GM10847 (cell line): ENCODE measurements around the gene CTH.

Experiments used
- POLR2A ChIP-seq: IDR thresholded peaks from 2 replicates; pipeline ENCODE4 v1.6.1; 2011; ENCODE audit not compliant: insufficient read length; ENCODE audit errors: extremely low read depth

The CTH gene

DNA sequence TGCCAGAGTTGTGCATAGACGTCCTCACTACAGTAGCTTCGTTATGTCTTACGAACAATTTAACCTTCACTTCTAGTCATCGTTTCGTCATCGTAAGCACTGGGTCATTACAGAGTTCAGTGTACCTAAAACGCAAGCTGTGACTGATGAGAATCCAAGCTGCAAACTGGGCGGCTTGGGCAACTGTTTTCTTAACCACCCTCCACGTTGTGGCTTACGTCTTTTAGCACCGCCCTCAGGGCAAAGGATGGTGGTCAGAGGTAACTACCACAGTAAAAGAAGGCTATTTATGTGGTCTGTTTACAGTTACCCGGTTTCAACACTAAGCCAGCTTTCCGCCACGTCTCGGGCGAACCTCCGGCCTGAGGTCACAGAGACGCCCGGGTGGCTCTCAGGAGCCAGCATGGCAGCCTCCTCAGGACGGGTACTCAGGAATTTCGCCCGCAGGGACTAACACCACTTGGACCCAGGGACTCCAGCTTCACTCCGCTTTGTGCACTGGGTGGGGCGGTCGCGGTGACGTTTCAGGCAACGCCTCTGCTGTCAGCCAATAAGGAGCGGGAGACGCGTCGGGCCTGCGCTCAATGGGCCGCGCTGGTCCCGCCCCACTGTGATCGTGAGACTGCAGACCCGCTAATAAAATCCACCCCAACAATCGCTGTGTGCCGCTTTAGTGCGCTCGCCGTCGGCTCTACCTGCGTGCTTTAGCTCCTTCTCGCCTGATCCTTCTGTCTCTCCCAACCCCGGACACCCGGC is at the start of gene CTH:
Gene CTH, plus strand, starts transcription at position 665 of the 756 bp plus-strand sequence. CDS start 148 bp downstream, outside the sequence.
- TF ChIP-seq POLR2A: peak; percentile 87

DNA sequence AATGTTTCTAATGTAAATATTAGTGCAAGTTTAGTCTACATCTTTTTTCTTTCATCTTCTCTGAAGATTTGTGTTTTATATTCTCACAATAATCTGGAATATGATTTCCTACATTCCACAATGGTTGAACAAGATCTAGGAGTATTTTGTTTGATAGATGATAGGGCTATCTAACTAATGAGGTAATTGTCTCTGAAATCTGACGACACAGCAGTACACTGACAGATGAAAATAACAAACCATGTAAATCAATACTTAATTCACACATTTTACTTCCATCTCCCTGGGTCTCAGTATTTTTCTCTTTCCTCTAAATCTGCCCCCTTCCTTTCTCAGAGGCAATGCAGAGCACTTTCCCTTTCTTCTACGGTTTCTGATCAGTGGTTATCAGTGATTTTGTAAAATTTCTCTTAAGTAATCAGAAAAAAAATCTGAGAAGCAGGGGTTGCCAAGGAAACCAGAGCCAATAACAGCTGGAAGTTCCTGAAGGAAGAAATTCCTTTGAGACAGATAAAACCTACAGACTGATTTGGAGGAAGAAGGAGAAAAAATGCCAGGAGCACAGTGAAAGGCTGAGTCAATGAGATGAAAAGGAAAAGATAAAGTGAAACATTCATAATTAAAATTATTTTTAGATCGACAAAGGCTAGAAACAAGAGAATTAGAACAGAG is 49.2 kb upstream of the CTH start:
- TF ChIP-seq POLR2A: no peak

DNA sequence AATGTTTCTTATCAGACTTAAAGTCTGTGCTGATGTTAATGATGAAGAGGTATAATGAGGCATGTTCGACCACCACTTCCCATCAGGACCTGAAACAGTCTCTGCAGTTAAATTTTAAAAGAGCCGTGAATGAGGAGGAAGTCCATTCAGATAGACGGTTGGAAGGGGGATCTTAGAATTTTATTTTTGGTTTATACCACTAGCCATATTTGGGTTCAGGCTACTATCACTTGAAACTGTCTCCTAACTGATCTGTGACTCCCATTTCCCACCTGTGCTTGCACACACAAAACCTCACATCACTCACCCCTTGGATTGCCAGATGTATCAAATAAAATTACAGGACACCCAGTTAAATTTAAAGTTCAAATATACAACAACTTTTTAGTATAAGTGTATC is 46.6 kb upstream of the CTH start:
- TF ChIP-seq POLR2A: no peak

DNA sequence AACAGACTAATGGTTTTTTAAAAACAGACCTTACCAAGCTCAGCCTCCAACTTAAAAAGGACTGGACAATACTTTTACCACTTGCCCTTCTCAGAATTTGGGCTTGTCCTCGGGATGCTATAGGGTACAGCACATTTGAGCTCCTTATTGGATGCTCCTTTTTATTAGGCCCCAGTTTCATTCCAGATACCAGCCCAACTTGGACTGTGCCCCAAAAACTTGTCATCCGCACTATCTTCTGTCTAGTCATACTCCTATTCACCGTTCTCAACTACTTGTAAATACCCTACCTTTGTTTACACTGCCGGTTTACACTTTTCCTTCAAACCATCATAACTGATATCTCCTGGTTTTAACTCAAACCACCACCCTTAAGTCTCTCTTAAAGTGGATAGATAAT is 38.6 kb upstream of the CTH start:
- no peak for TF ChIP-seq POLR2A

DNA sequence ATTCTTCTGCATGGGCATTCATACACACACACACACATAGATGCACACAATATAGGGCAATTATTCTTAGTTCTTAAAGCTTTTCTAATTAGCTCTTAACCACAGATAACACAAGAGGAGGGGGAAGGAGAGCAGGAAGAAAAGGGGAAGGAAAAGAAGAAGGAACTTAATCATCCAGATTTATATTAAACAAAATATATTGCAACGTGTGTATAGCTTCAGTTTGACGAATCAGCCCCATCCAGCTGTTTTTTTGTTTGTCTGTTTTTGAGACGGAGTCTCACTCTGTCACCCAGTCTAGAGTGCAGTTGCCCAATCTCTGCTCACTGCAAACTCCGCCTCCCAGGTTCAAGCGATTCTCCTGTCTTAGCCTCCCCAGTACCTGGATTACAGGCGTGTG is 34.9 kb upstream of the CTH start:
- TF ChIP-seq POLR2A: no peak

DNA sequence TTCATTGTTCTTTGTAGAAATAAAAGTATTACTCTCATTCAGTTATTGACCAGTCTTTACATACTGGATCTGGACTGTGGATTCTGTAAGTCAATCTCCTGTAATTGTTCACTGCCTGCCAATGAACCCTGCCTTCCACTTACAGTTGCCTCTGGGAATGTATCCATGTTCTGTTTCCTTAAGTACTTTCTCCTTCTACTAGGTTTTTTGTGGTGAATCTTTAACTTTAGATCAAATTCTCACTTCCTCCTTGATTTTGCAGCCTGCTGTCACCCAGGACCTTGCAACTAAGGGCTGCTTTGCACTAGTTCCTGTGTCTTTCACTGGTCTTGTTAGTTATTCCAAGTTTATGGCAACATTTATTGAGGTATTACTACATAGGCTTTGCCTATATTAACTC is 28.4 kb upstream of the CTH start:
- no peak for TF ChIP-seq POLR2A

DNA sequence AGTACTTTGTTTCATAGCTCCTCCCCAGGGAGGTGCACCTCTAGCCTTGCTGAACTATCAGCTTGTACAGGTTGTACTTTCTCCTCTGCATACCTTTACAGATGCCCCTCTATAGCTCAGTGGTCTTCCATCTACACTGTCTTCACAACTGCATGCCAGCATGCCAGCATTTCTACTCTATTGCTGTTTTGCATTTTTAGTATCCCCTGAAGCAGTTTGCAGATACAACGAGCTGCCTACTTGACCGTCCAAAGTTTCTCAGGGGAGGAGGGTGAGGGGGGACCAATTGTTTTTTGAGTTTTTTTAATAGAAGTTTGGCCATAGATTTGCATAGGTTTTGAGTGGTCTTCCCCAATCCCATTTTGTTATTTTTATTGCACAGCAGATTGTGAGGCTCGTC is 27.6 kb upstream of the CTH start:
- TF ChIP-seq POLR2A: no peak

DNA sequence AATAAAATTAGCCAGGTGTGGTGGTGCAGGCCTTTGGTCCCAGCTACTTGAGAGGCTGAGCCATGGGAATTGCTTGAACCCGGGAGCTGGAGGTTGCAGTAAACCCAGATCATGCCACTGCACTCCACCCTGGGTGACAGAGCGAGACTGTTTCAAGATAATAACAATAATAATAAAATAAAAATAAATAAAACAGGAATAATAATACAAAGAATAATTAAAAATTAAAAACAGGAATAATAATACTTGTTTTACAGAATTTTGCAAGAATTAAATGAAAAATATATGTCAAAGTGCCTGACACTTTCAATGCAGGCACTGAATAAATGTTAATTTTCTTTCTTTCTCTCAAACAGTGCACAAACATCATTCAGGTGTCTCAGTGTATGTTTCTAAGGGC is 26.5 kb upstream of the CTH start:
- TF ChIP-seq POLR2A: no peak

DNA sequence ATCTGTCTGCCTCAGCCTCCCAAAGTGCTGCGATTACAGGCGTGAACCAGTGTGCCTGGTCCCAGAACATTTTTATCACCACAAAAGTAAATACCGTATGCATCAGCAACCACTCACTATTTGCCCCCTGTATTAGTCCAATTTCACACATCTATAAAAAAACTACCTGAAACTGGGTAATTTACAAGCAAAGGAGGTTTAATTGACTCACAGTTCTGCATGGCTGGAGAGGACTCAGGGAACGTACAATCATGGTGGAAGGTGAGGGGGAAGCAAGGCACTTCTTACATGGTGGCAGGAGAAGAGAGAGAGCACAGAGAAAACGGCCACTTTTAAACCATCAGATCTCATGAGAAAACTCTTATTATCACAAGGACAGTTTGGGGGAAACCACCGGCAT is 25.6 kb upstream of the CTH start:
- no peak for TF ChIP-seq POLR2A

DNA sequence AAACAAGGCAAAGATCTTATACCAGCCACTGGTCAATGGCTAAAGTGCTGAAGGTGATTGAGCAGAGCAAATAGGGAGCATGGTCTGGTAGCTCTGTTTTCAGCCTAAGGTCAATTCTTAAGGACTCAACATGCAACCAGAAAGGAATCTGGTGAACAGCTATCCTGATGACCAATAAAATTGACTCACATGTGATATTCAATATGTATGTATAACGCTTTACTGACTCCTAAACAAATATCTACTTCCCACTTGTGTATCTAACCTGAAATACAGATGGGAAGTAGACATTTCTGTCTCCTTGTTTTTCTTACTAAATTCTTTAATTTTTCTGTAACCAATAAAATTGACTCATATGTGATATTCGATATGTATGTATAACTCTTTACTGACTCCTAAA is 24.9 kb upstream of the CTH start:
- no peak for TF ChIP-seq POLR2A

DNA sequence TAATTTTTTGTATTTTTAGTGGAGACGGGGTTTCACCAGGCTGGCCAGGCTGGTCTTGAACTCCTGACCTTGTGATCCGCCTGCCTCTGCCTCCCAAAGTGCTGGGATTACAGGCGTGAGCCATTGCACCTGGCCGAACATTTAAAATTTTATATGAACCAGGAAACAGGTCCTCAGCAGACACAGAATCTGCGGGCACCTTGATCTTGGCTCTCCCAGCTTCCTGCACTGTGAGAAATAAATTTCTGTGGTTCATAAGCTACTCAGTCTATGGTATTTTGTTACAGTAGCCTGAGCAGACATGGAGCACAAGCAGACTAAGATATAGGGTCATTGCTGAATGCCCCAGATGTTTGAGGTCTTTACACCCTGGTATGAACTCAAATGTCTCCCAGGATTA is 23.6 kb upstream of the CTH start:
- TF ChIP-seq POLR2A: no peak

DNA sequence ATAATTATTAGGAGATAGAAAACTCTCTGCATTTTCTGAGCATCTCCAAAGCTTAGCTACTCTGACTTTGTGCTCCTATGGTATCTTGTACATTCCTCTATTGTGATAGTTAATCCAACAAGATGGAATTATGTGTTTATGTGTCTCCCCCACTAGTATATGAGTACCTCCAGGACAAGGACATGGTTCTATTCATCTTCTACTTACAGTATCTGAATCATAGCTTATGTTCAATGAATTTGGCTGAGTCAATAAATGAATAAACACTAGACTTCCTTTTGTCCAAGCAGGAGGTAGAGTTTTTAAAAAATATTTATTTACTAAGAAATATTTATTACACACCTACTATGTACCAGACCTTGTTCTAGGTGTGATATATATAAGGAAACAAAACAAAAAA is 18.4 kb upstream of the CTH start:
- no peak for TF ChIP-seq POLR2A

DNA sequence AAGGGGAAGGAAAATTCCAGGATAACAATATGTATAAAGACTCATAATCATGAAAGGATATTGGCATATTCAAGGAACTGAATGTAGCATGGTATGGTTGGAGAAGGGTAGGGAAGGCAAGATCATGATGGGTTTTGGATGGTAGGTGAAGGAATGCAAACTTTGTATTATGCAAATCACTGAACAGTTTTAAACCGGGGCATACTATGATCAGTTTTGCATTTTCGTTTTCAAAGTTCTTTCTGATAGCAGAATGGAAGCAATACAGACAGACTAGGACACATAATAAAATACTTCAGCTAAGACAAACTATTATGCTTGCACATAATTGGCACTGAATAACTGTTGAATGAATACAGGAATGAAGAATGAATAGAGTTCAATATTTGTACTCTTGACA is 14.5 kb upstream of the CTH start:
- TF ChIP-seq POLR2A: no peak

DNA sequence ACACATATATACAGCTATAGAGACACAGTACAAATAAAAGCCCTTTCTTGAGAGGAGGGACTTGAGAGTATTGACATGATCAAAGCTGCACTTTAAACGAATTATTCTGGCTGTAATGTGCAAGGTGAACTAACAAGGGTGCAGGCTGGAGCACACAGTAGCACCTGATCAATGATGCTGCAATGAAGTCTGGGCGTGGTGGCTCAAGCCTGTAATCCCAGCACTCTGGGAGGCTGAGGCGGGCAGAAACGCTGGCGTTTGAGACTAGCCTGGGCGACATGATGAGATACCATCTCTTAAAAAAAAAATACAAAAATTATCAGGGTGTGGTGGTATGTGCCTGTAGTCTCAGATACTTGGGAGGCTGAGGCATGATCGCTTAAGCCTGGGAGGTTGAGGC is 14.1 kb upstream of the CTH start:
- no peak for TF ChIP-seq POLR2A

DNA sequence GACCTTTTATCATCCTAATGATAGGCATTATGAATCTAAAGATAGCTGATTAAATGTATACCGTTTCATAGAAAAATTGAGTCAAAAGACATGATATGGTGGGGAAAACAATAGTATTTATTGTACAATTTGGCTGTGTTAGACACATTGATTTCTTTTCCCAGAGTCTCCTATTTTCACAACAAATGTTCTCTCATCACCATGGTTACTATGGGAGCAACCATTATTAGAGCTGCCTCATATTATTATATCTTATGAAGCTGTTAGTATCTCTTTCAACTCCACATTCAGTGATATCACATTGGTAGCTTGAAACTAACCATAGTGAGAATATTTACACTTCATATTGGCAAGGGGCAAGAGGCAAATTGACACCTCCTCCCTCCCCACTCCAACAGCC is 10.7 kb upstream of the CTH start:
- no peak for TF ChIP-seq POLR2A

DNA sequence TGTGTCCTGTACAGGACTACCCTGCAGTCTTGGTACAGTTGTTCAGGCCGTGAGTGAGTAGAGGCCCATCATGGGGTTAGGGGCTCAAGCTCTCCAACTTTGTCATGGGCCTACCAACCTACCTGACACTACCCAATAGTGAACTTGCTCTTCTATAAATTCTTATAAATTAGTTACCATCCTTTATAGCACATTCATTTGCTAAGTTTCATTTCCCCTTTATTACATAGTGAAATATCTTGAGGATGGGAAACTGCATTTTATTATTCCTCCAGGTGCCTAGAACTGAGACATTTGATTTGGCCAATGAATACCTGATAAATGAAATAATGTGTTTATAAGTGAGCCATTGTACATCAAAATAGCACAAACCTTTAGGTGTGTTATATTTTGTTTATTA is 9.1 kb upstream of the CTH start:
- TF ChIP-seq POLR2A: no peak

DNA sequence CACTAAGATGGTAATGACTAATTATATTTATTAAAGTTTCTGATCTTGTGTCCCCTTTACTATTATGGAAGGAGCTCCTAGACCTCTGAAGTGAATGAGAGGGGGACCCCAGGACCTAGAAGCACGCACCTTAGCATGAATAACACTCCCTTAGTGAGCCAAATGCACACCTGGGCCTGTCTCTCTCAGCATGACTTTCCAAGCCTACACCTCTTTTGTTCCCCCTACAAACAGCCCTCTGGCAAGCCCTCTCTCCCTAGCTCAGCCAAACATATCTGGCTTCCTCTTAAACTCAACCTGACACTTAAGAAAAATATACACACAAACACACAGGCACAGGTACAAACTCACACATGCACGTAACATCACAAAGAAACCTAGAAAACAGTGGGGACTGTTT is 7.3 kb upstream of the CTH start:
- no peak for TF ChIP-seq POLR2A
